Breast epithelium (tissue), 4 donors: ENCODE results near the gene SLC27A5. TPM values are rescaled to one million over a fixed set of nuclear protein-coding genes. Genes with fewer than 3 reads are reported as not detected.
"Not testable (repeated sequence)": the region's sequence is repeated elsewhere in the genome, so short reads cannot be mapped to it uniquely, and the experiment has no call there.

Experiments
- DNase-seq, 2 donors: peaks; one replicate each; pipeline ENCODE4 v3.0.0-alpha.2; 2019; ENCODE audit warnings: low spot score in 2 of 2
- H3K27ac ChIP-seq, 2 donors: fragments of 200-600 bp; sonication (generic) in 1 of 2; one replicate each; pipeline ENCODE4 v1.5.1; 2016 to 2019; ENCODE audit warnings: mild to moderate bottlenecking in 1 of 2
- H3K27me3 ChIP-seq, 2 donors: fragments of 200-600 bp; sonication (generic) in 1 of 2; one replicate each; pipeline versions ENCODE4 v1.5.1 to v1.6.0; 2017 to 2019; ENCODE audit warnings: control low read depth in 1 of 2, mild to moderate bottlenecking in 1 of 2
- H3K36me3 ChIP-seq: fragments of 200-600 bp; one replicate; pipeline ENCODE4 v1.5.1; 2019
- H3K4me1 ChIP-seq, 2 donors: fragments of 200-600 bp; sonication (generic); one replicate each; pipeline ENCODE4 v1.5.1; 2016 to 2019; ENCODE audit warnings: control low read depth in 1 of 2
- H3K4me3 ChIP-seq, 3 donors: fragments of 200-600 bp; sonication (generic); 1 replicate in 2 of 3; 2 replicates in 1 of 3; pipeline ENCODE4 v1.5.1; 2016 to 2019; ENCODE audit warnings: mild to moderate bottlenecking in 3 of 3, moderate library complexity in 2 of 3
- H3K9me3 ChIP-seq, 2 donors: fragments of 200-600 bp; sonication (generic) in 1 of 2; one replicate each; pipeline ENCODE4 v1.5.1; 2016 to 2019; ENCODE audit warnings: control low read depth in 1 of 2
- CTCF ChIP-seq, 3 donors: fragments of 450-650 bp; IDR thresholded peaks; one replicate each; pipeline ENCODE4 v1.5.1; 2016 to 2017; ENCODE audit warnings: antibody characterized with exemption in 3 of 3, mild to moderate bottlenecking in 3 of 3, moderate library complexity in 3 of 3
- POLR2A ChIP-seq: fragments of 450-650 bp; IDR thresholded peaks from one replicate; pipeline ENCODE4 v1.6.1; 2016; ENCODE audit warnings: antibody characterized with exemption, mild to moderate bottlenecking, moderate library complexity
- POLR2AphosphoS5 ChIP-seq, 3 donors: sonication (generic); formaldehyde crosslinking; IDR thresholded peaks; one replicate each; pipeline ENCODE4 v1.6.1; 2017; ENCODE audit warnings: antibody characterized with exemption in 3 of 3
- intact Hi-C: fragments of 100-400 bp; cut with DNase I; formaldehyde crosslinking; loops from one replicate; pipeline ENCODE4 v1.15.1; 2023; ENCODE audit warnings: low total_unique reads
- total RNA-seq, 3 donors: library from RNA; depleted of rRNA; stranded (reverse); fragments of >200 nt; gene quantifications; one replicate each; pipeline ENCODE4 v1.1.0, GENCODE V29; 2016

SLC27A5 gene
- total RNA-seq, 3 donors from 2014 or later, result 4.7 to 18.0 (median 10.7) TPM

- intact Hi-C loops, result no loop called here
- no peak for DNase-seq
- Histone ChIP-seq H3K36me3 (peaks cover 17% of the 10 kb centered on the region), H3K4me1 (peaks cover 11 to 18% of the 10 kb centered on the region in 2 donors), H3K27ac (peak overlapping the region; percentile 97), H3K9me3 (no peaks in the 10 kb centered on the region), H3K4me3 (peak overlapping the region; percentile 87 to 99 (median 93)), H3K27me3 (no peaks in the 10 kb centered on the region)
- TF ChIP-seq POLR2A, result no peak
- no peak for TF ChIP-seq CTCF (IDR thresholded peaks at IDR 0.05)
- no peak for TF ChIP-seq POLR2AphosphoS5 (IDR thresholded peaks at IDR 0.05)
Measured at GRCh38 chr19:58544591-58545285, 32.9 kb upstream of the SLC27A5 start.

GRCh38 chr19:58543826-58544590, 32.2 kb upstream of the SLC27A5 start, which contains the start of gene TRIM28:
Gene TRIM28, plus strand, starts transcription at chr19:58544064. Its CDS starts 694 bp downstream, at chr19:58544758.
- Histone ChIP-seq H3K27me3 (no peaks in the 10 kb centered on the region), H3K9me3 (no peaks in the 10 kb centered on the region), H3K4me3 (peak within 1 kb of the TSS; percentile 87 to 99 (median 93)), H3K27ac (peak within 1 kb of the TSS; percentile 97), H3K4me1 (peaks cover 11 to 18% of the 10 kb centered on the region in 2 donors), H3K36me3 (peaks cover 15% of the 10 kb centered on the region)
- TF ChIP-seq CTCF (IDR thresholded peaks at IDR 0.05) (peak in 2 of 3 donors; percentile 21 to 22), POLR2AphosphoS5 (IDR thresholded peaks at IDR 0.05) (peak; percentile 96 to 97 (median 96)), POLR2A (peak; percentile 90)
- intact Hi-C loops, result no loop called here
- peak; percentile 98 to 99 for DNase-seq

- Histone ChIP-seq H3K27ac (peak overlapping the region; percentile 97), H3K4me3 (peak overlapping the region in 2 of 3 donors; percentile 87 to 99), H3K4me1 (peaks cover 17 to 18% of the 10 kb centered on the region in 2 donors)
- H3K36me3 ChIP-seq, H3K9me3 ChIP-seq, H3K27me3 ChIP-seq, intact Hi-C loops, DNase-seq: not testable (repeated sequence)
Measured at GRCh38 chr19:58542641-58543372, 31.0 kb upstream of the SLC27A5 start.

- DNase-seq, H3K4me3 ChIP-seq, H3K36me3 ChIP-seq, H3K9me3 ChIP-seq, H3K4me1 ChIP-seq, H3K27me3 ChIP-seq, H3K27ac ChIP-seq, intact Hi-C loops: not testable (repeated sequence)
Measured at GRCh38 chr19:58539169-58539559, 27.4 kb upstream of the SLC27A5 start.

- H3K27me3 ChIP-seq, result no peaks in the 10 kb centered on the region
- TF ChIP-seq POLR2A (no peak), POLR2AphosphoS5 (IDR thresholded peaks at IDR 0.05) (peak in 1 of 3 donors; percentile 32), CTCF (IDR thresholded peaks at IDR 0.05) (no peak)
- no peak for DNase-seq
- no peaks in the 10 kb centered on the region for H3K36me3 ChIP-seq
- intact Hi-C loops, result no loop called here
- H3K27ac ChIP-seq, result peak overlapping the region; percentile 78 to 84
- peak overlapping the region; percentile 22 to 76 (median 58) for H3K4me3 ChIP-seq
- peaks cover 0 to 6% of the 10 kb centered on the region in 2 donors for H3K4me1 ChIP-seq
- no peaks in the 10 kb centered on the region for H3K9me3 ChIP-seq
Measured at GRCh38 chr19:58538257-58539168, 26.7 kb upstream of the SLC27A5 start.
